Osteocyte (in vitro differentiated cells): ENCODE data around the gene PPA1. TPM values are rescaled to one million over a fixed set of nuclear protein-coding genes. Genes with fewer than 3 reads are reported as not detected.

Source experiments
- DNase-seq: peaks from one replicate; pipeline ENCODE4 v3.0.0; 2021; ENCODE audit warnings: mixed read lengths; ENCODE audit not compliant: unreplicated experiment; ENCODE audit errors: extremely low spot score
- H3K27ac Mint-ChIP-seq: one replicate; pipeline ENCODE4 v1.8.0; 2021; ENCODE audit warnings: mild to moderate bottlenecking, mixed read lengths; ENCODE audit not compliant: unreplicated experiment
- H3K27me3 Mint-ChIP-seq: one replicate; pipeline ENCODE4 v1.8.0; 2021; ENCODE audit warnings: mixed read lengths; ENCODE audit not compliant: unreplicated experiment
- H3K36me3 Mint-ChIP-seq: one replicate; pipeline ENCODE4 v1.8.0; 2021; ENCODE audit warnings: mixed read lengths; ENCODE audit not compliant: unreplicated experiment
- H3K4me1 Mint-ChIP-seq: one replicate; pipeline ENCODE4 v1.8.0; 2021; ENCODE audit warnings: mixed read lengths; ENCODE audit not compliant: unreplicated experiment
- H3K4me3 Mint-ChIP-seq: one replicate; pipeline ENCODE4 v1.8.0; 2021; ENCODE audit warnings: mild to moderate bottlenecking, moderate library complexity, mixed read lengths; ENCODE audit not compliant: unreplicated experiment
- H3K9me3 Mint-ChIP-seq: one replicate; pipeline ENCODE4 v1.8.0; 2021; ENCODE audit warnings: mixed read lengths; ENCODE audit not compliant: unreplicated experiment
- total RNA-seq: library from RNA; stranded (reverse); gene quantifications from 2 replicates; pipeline ENCODE4 v1.2.1, GENCODE V29; 2021
- TF ChIP-seq, protein P1 (sequence below): fragments of 200-600 bp; sonication (generic); IDR thresholded peaks from 2 replicates; pipeline ENCODE4 v1.5.0; 2021; ENCODE audit warnings: antibody characterized with exemption, mild to moderate bottlenecking, moderate library complexity

Gene PPA1
- total RNA-seq, 1 donor from 2014 or later: 59.8 TPM

DNA sequence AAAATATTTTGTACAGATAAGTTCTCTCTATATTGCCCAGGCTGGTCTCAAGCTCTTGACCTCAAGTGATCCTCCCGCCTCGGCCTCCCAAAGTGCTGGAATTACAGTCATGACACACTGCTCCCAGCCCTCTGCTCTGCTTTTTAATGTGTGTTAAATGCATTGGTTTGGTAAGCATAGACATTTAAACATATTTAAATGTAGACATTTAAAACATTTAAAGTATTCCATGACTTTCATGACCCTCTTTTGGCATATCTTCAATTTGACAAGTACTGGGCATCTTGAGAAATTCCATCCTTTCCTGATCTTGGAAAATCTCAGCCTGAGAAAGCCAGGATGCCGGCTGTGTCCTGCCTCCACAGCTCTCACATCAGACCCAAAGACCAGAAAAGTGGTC, 57.7 kb downstream of the PPA1 start:
- H3K4me1 Mint-ChIP-seq: peaks cover 7% of the 10 kb centered on the region
- H3K4me3 Mint-ChIP-seq: no peak overlapping the region
- no peaks in the 10 kb centered on the region for H3K36me3 Mint-ChIP-seq

DNA sequence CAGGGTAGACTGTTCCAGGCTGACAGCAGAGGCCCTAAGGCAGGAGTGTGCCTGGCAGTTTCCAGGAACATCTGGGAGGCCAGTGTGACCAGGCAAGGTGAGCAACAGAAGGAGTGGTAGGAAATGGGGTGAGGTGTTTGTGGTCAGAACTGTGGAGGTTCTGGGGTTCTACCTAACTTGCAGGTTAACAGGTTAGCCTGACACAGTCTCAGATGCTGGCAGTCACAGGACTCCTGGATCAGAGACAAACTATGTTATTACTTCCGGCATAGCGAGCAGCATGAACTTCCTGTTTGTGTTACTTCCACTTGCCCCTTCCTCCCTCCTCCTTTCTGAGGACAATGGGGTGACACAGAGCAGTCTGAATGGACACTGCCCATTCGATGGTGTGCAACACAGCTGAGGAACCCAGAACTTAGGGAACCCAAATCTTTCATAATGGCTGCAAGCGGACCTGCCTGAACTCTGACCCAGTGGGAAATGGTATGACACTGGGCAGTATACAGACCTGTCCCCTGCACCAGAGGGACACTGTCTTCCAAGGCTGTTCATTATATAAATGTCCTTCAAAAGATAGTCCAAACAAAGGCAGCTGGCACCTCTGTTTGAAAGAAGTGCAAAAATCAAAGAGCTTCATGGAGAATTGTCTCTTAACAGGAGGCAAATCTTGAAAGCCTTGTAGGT, 59.0 kb downstream of the PPA1 start:
- Mint-ChIP-seq H3K27me3 (no peaks in the 10 kb centered on the region), H3K4me3 (no peak overlapping the region), H3K4me1 (peaks cover 11% of the 10 kb centered on the region), H3K9me3 (no peaks in the 10 kb centered on the region), H3K27ac (no peak overlapping the region), H3K36me3 (no peaks in the 10 kb centered on the region)
- TF ChIP-seq, protein P1, sequence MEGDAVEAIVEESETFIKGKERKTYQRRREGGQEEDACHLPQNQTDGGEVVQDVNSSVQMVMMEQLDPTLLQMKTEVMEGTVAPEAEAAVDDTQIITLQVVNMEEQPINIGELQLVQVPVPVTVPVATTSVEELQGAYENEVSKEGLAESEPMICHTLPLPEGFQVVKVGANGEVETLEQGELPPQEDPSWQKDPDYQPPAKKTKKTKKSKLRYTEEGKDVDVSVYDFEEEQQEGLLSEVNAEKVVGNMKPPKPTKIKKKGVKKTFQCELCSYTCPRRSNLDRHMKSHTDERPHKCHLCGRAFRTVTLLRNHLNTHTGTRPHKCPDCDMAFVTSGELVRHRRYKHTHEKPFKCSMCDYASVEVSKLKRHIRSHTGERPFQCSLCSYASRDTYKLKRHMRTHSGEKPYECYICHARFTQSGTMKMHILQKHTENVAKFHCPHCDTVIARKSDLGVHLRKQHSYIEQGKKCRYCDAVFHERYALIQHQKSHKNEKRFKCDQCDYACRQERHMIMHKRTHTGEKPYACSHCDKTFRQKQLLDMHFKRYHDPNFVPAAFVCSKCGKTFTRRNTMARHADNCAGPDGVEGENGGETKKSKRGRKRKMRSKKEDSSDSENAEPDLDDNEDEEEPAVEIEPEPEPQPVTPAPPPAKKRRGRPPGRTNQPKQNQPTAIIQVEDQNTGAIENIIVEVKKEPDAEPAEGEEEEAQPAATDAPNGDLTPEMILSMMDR: no peak
- no peak for DNase-seq

More for the DNA sequence above, 57.7 kb downstream of the PPA1 start:
- DNase-seq: no peak
- no peak overlapping the region for H3K27ac Mint-ChIP-seq
- TF ChIP-seq, protein P1: no peak
- peaks cover 3% of the 10 kb centered on the region for H3K27me3 Mint-ChIP-seq
- H3K9me3 Mint-ChIP-seq: peaks cover 4% of the 10 kb centered on the region

DNA sequence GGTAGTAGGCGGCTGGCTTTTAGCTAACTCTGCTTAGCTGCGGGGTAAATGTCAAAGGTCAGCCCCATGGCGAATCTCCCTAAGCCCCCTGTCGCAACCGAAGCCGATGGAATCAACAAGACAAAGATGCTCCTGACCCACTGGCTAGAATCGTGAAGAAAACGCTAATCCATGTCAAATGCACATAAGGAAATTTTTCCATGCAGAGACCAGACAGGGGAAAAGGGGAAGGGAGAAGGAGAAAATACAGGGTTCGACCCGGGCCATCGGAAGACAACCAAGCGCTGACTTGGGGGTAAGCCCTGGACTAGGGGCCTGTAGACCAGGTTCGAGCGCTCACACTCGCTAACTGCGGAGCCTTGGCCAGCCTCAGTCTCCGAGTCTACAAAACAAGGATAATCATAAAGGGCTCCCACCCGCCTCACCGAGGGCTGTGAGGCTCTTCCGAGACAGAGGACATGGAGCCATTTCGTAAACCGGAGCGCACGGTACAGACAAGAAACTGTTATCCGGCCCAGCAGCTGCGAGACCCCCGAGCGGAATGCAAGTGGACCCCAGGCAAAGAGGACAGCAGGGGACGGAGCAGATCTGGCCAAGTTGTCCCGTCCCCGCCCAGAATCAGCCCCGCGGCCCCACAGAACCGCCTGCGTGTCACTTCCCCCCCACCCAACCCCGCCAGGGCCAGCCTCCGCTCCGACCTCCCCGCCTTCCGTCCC, 63.4 kb downstream of the PPA1 start:
- Mint-ChIP-seq H3K36me3 (peaks cover 8% of the 10 kb centered on the region), H3K4me1 (peaks cover 38% of the 10 kb centered on the region), H3K27me3 (no peaks in the 10 kb centered on the region), H3K9me3 (no peaks in the 10 kb centered on the region), H3K27ac (peak overlapping the region; percentile 95), H3K4me3 (peak overlapping the region; percentile 93)
- TF ChIP-seq, protein P1: no peak
- DNase-seq: no peak

DNA sequence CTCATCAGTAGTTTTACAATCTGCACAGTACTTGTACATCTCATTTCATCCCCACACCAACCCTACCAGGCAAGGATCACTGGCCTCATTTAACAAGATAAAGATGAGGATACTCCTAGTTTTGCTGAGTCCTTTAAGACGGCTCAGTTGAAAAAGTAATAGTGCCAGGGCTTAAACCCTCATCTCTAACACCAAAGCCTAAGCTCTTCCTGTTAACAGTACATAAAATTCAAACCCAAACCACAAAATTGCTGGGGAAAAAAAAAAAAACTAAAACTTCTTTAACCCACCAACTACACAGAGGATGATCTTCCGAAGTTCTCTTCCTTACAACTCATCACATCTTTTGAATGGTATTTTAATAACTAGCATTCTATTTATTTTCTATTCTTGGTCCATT, 64.2 kb downstream of the PPA1 start:
- no peaks in the 10 kb centered on the region for H3K9me3 Mint-ChIP-seq
- H3K27ac Mint-ChIP-seq: peak overlapping the region; percentile 95
- H3K27me3 Mint-ChIP-seq: no peaks in the 10 kb centered on the region
- DNase-seq: no peak
- peak overlapping the region; percentile 93 for H3K4me3 Mint-ChIP-seq
- H3K36me3 Mint-ChIP-seq: peaks cover 8% of the 10 kb centered on the region
- H3K4me1 Mint-ChIP-seq: peaks cover 38% of the 10 kb centered on the region
- TF ChIP-seq, protein P1: no peak

DNA sequence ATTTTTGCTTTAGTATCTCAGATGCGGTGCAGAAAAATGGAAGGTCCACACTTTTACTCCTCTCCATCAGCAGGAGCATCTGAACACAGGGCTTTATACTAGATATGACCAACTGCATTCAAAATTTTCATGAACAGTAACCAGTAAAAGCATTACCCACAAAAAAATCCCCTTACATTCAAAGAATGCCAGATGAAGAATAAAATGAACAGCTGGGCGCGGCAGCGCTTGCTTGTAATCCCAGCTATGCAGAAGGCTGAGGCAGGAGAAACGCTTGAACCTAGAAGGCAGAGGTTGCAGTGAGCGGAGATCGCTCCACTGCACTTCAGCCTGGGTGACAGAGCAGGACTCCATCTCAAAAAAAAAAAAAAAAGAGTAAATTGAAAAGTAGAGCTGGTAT, 66.0 kb downstream of the PPA1 start:
- H3K36me3 Mint-ChIP-seq: peaks cover 12% of the 10 kb centered on the region
- no peak for DNase-seq

More for the DNA sequence above, 66.0 kb downstream of the PPA1 start:
- Mint-ChIP-seq H3K27me3 (no peaks in the 10 kb centered on the region), H3K4me3 (no peak overlapping the region), H3K9me3 (no peaks in the 10 kb centered on the region), H3K4me1 (peaks cover 48% of the 10 kb centered on the region), H3K27ac (peak overlapping the region; percentile 18)
- TF ChIP-seq, protein P1: no peak
